WTC11 (cell line): ENCODE data around the gene U2AF1L4. TPM values are rescaled to one million over a fixed set of nuclear protein-coding genes. Genes with fewer than 3 reads are reported as not detected.

Experiments used
- ATAC-seq: fragments of 200-7000 bp; cut with Tn5 transposase; 2 replicates; pipeline ENCODE4 v1.10.0; 2021; ENCODE audit warnings: mild to moderate bottlenecking, moderate library complexity
- CTCF ChIA-PET: fragments of 300-600 bp; sonication (Branson Sonifier 250); formaldehyde crosslinking; loops from one replicate; lab custom pipeline; 2021; ENCODE audit warnings: antibody characterized with exemption; lab: Charles Lee
- POLR2A ChIA-PET: fragments of 350-600 bp; sonication (Branson Sonifier 250); formaldehyde crosslinking; loops from one replicate; lab custom pipeline; 2021; ENCODE audit warnings: antibody characterized with exemption; lab: Charles Lee
- DNase-seq: peaks from one replicate; pipeline ENCODE4 v3.0.0; 2021; ENCODE audit warnings: low spot score
- H3K27ac Mint-ChIP-seq: 2 replicates; pipeline ENCODE4 v1.8.0; 2021; ENCODE audit warnings: mixed read lengths
- H3K27me3 Mint-ChIP-seq: 2 replicates; pipeline ENCODE4 v1.8.0; 2021; ENCODE audit warnings: low read depth, mild to moderate bottlenecking, moderate library complexity, mixed read lengths
- H3K36me3 Mint-ChIP-seq: 2 replicates; pipeline ENCODE4 v1.8.0; 2021; ENCODE audit warnings: mixed read lengths
- H3K4me1 Mint-ChIP-seq: 2 replicates; pipeline ENCODE4 v1.8.0; 2022; ENCODE audit warnings: mixed read lengths
- H3K4me3 Mint-ChIP-seq: 2 replicates; pipeline ENCODE4 v1.8.0; 2021; ENCODE audit warnings: mild to moderate bottlenecking, moderate library complexity, mixed read lengths
- H3K9me3 Mint-ChIP-seq: 2 replicates; pipeline ENCODE4 v1.8.0; 2021; ENCODE audit warnings: mixed read lengths
- ATF1 ChIP-seq: sonication (generic); formaldehyde crosslinking; IDR thresholded peaks from 2 replicates; pipeline ENCODE4 v1.8.1; 2023; ENCODE audit warnings: mild to moderate bottlenecking, moderate library complexity, missing genetic modification reagents
- ATF2 ChIP-seq: sonication (generic); formaldehyde crosslinking; IDR thresholded peaks from 2 replicates; pipeline ENCODE4 v1.8.1; 2022; ENCODE audit warnings: low read depth, missing genetic modification reagents, borderline replicate concordance
- CREB1 ChIP-seq: sonication (generic); formaldehyde crosslinking; IDR thresholded peaks from 2 replicates; pipeline ENCODE4 v1.8.0; 2023; ENCODE audit warnings: mild to moderate bottlenecking, missing genetic modification reagents
- E2F5 ChIP-seq: sonication (generic); formaldehyde crosslinking; IDR thresholded peaks from 2 replicates; pipeline ENCODE4 v1.8.1; 2022; ENCODE audit warnings: mild to moderate bottlenecking, moderate library complexity, missing genetic modification reagents
- ETV6 ChIP-seq: sonication (generic); formaldehyde crosslinking; IDR thresholded peaks from 2 replicates; pipeline ENCODE4 v1.8.1; 2022; ENCODE audit warnings: mild to moderate bottlenecking, missing genetic modification reagents
- FOXJ3 ChIP-seq: sonication (generic); formaldehyde crosslinking; IDR thresholded peaks from 2 replicates; pipeline ENCODE4 v1.9.0; 2021; ENCODE audit warnings: missing genetic modification reagents, mild to moderate bottlenecking, borderline replicate concordance
- FOXK1 ChIP-seq: sonication (generic); formaldehyde crosslinking; IDR thresholded peaks from 2 replicates; pipeline ENCODE4 v1.8.0; 2022; ENCODE audit warnings: mild to moderate bottlenecking, moderate library complexity, missing genetic modification reagents
- GABPB1 ChIP-seq: sonication (generic); formaldehyde crosslinking; IDR thresholded peaks from 2 replicates; pipeline ENCODE4 v1.8.1; 2023; ENCODE audit warnings: mild to moderate bottlenecking, missing genetic modification reagents
- GRHL2 ChIP-seq: fragments of 250-450 bp; sonication (Bioruptor Pico); IDR thresholded peaks from 2 replicates; pipeline ENCODE4 v1.8.0; 2022; ENCODE audit warnings: mild to moderate bottlenecking, moderate library complexity; ENCODE audit not compliant: insufficient replicate concordance, severe bottlenecking
- GTF2I ChIP-seq: fragments of 250-450 bp; sonication (Bioruptor Pico); conservative IDR thresholded peaks from 2 replicates; pipeline ENCODE4 v1.4.0; 2021; ENCODE audit warnings: mild to moderate bottlenecking
- HMGA2 ChIP-seq: fragments of 250-450 bp; sonication (Bioruptor Pico); IDR thresholded peaks from 2 replicates; pipeline ENCODE4 v1.4.0; 2021; ENCODE audit warnings: mild to moderate bottlenecking, moderate library complexity
- MAX ChIP-seq: sonication (generic); formaldehyde crosslinking; IDR thresholded peaks from 2 replicates; pipeline ENCODE4 v1.8.0; 2022; ENCODE audit warnings: mild to moderate bottlenecking, missing genetic modification reagents
- MLX ChIP-seq: sonication (generic); formaldehyde crosslinking; IDR thresholded peaks from 2 replicates; pipeline ENCODE4 v1.8.1; 2023; ENCODE audit warnings: mild to moderate bottlenecking, missing genetic modification reagents, moderate library complexity
- MYBL2 ChIP-seq: sonication (generic); formaldehyde crosslinking; IDR thresholded peaks from 2 replicates; pipeline ENCODE4 v1.8.1; 2023; ENCODE audit warnings: mild to moderate bottlenecking, moderate library complexity, missing genetic modification reagents
- NFYB ChIP-seq: sonication (generic); formaldehyde crosslinking; conservative IDR thresholded peaks from 2 replicates; pipeline ENCODE4 v1.8.0; 2022; ENCODE audit warnings: low read depth, missing genetic modification reagents
- RELA ChIP-seq: sonication (generic); formaldehyde crosslinking; IDR thresholded peaks from 2 replicates; pipeline ENCODE4 v1.8.1; 2022; ENCODE audit warnings: missing genetic modification reagents, mild to moderate bottlenecking, borderline replicate concordance
- SP1 ChIP-seq: sonication (generic); formaldehyde crosslinking; conservative IDR thresholded peaks from 2 replicates; pipeline ENCODE4 v1.8.1; 2022; ENCODE audit warnings: missing genetic modification reagents
- STAT6 ChIP-seq: sonication (generic); formaldehyde crosslinking; conservative IDR thresholded peaks from 2 replicates; pipeline ENCODE4 v1.8.1; 2023; ENCODE audit warnings: mild to moderate bottlenecking, low read depth, missing genetic modification reagents, moderate library complexity
- USF2 ChIP-seq: sonication (generic); formaldehyde crosslinking; IDR thresholded peaks from 2 replicates; pipeline ENCODE4 v1.8.1; 2023; ENCODE audit warnings: mild to moderate bottlenecking, missing genetic modification reagents, moderate library complexity
- ZNF263 ChIP-seq: sonication (generic); formaldehyde crosslinking; IDR thresholded peaks from 2 replicates; pipeline ENCODE4 v1.8.1; 2022; ENCODE audit warnings: low read depth, mild to moderate bottlenecking, moderate library complexity, missing genetic modification reagents
- ZNF281 ChIP-seq: sonication (generic); formaldehyde crosslinking; IDR thresholded peaks from 2 replicates; pipeline ENCODE4 v1.8.0; 2023; ENCODE audit warnings: mild to moderate bottlenecking, missing genetic modification reagents
- ZNF396 ChIP-seq: fragments of 250-450 bp; sonication (Bioruptor Pico); IDR thresholded peaks from 2 replicates; pipeline ENCODE4 v1.8.0; 2021; ENCODE audit warnings: mild to moderate bottlenecking, moderate library complexity, borderline replicate concordance
- ZNF423 ChIP-seq: fragments of 250-450 bp; sonication (Bioruptor Pico); IDR thresholded peaks from 2 replicates; pipeline ENCODE4 v2.1.2; 2022; ENCODE audit warnings: mild to moderate bottlenecking, moderate library complexity
- total RNA-seq: library from RNA; stranded (reverse); gene quantifications from 3 replicates; pipeline ENCODE4 v1.2.3, GENCODE V29; 2021

The U2AF1L4 gene
- total RNA-seq, 1 experiment from 2014 or later = 20.9 TPM

- TF ChIP-seq ATF1 (no peak), MAX (CRISPR knock-in tag) (no peak), HMGA2 (CRISPR knock-in tag) (no peak), ZNF423 (no peak), ETV6 (CRISPR knock-in tag) (no peak), GABPB1 (CRISPR knock-in tag) (no peak)
Observed at GRCh38 chr19:35750167-35750566, 4.9 kb upstream of the U2AF1L4 start (continued).

- H3K4me1 Mint-ChIP-seq = peaks cover 21% of the 10 kb centered on the region
- H3K27ac Mint-ChIP-seq = peak within 1 kb of the TSS; percentile 85
- H3K27me3 Mint-ChIP-seq = no peaks in the 10 kb centered on the region; the same call in 1 of the 2 replicates
- CTCF ChIA-PET = interaction anchor here (0.7 to 2.2 kb wide), 26 partner anchors 8 to 704 kb away, joined by 3 to 23 read pairs (median 4); partner anchors contain the start of genes KIRREL2 and THAP8
- DNase-seq (peak; percentile 99), ATAC-seq (peak; percentile 84)
- H3K9me3 Mint-ChIP-seq = no peaks in the 10 kb centered on the region
- POLR2A ChIA-PET = interaction anchor here (0.5 to 1.2 kb wide), 6 partner anchors 9 to 136 kb away, joined by 3 to 11 read pairs (median 4); partner anchors contain the start of genes COX6B1, HSPB6 and PROSER3
- peak within 1 kb of the TSS; percentile 96 for H3K4me3 Mint-ChIP-seq
- no peaks in the 10 kb centered on the region for H3K36me3 Mint-ChIP-seq
- no peak for TF ChIP-seq ZNF396 (CRISPR knock-in tag)
- no peak for TF ChIP-seq ATF2 (CRISPR knock-in tag)
- no peak for TF ChIP-seq E2F5 (CRISPR knock-in tag)
- TF ChIP-seq ZNF263 (CRISPR knock-in tag) = no peak
- no peak for TF ChIP-seq RELA (CRISPR knock-in tag)
- no peak for TF ChIP-seq GTF2I
- TF ChIP-seq ETV6 (CRISPR knock-in tag) = peak; percentile 52; the same call in 1 of the 2 replicates
- peak; percentile 34; the same call in 1 of the 2 replicates for TF ChIP-seq USF2 (CRISPR knock-in tag)
- no peak for TF ChIP-seq FOXJ3 (CRISPR knock-in tag)
- peak; percentile 93 for TF ChIP-seq FOXK1 (CRISPR knock-in tag)
- no peak for TF ChIP-seq GRHL2 (CRISPR knock-in tag)
- TF ChIP-seq SP1 (CRISPR knock-in tag) = peak; percentile 92
- peak; percentile 39; the same call in 1 of the 2 replicates for TF ChIP-seq MAX (CRISPR knock-in tag)
- peak; percentile 89 for TF ChIP-seq NFYB
- TF ChIP-seq CREB1 = no peak
- TF ChIP-seq MLX = no peak
- no peak for TF ChIP-seq STAT6 (CRISPR knock-in tag)
- TF ChIP-seq MYBL2 (CRISPR knock-in tag) = peak; percentile 67; the same call in 1 of the 2 replicates
- no peak for TF ChIP-seq ZNF281
Observed at GRCh38 chr19:35748106-35749020, 3.1 kb upstream of the U2AF1L4 start, which contains the start of gene LIN37. Gene LIN37, plus strand, starts transcription at chr19:35748576. Its CDS starts 149 bp downstream, at chr19:35748725.
